ENCODE measurements around the gene UBE2C. TPM values are rescaled to one million over a fixed set of nuclear protein-coding genes. Genes with fewer than 3 reads are reported as not detected.
"Not testable (repeated sequence)": the region's sequence is repeated elsewhere in the genome, so short reads cannot be mapped to it uniquely, and the experiment has no call there.

The UBE2C gene
- 10 to 100 TPM; 22.4 to 53.7 (median 32.7) TPM for polyA plus RNA-seq (ENCODE audit: insufficient read length in 10 of 10)
- long read RNA-seq, donor 1, transcript UBE2C-204 (6 exons, 850 nt) = major isoform, 21 of 24 reads
- long read RNA-seq, donor 1, partial matches to known transcripts = 0 of 24 reads
- long read RNA-seq, donor 1, other reads (novel, unspliced or antisense) = 0 of 24 reads
- long read RNA-seq, donor 2, transcript UBE2C-204 (6 exons, 850 nt) = major isoform, 10 of 13 reads
- long read RNA-seq, donor 2, partial matches to known transcripts = 0 of 13 reads
- long read RNA-seq, donor 2, other reads (novel, unspliced or antisense) = 0 of 13 reads
- long read RNA-seq, donor 3 = 0 reads
- long read RNA-seq, donor 4, transcript UBE2C-204 (6 exons, 850 nt) = major isoform, 7 of 8 reads
- long read RNA-seq, donor 4, partial matches to known transcripts = 0 of 8 reads
- long read RNA-seq, donor 4, other reads (novel, unspliced or antisense) = 0 of 8 reads
- long read RNA-seq, donor 5, transcript UBE2C-204 (6 exons, 850 nt) = major isoform, 26 of 28 reads
- long read RNA-seq, donor 5, partial matches to known transcripts = 0 of 28 reads
- long read RNA-seq, donor 5, other reads (novel, unspliced or antisense) = 0 of 28 reads
- long read RNA-seq, donor 6, transcript UBE2C-204 (6 exons, 850 nt) = major isoform, 17 of 22 reads
- long read RNA-seq, donor 6, partial matches to known transcripts = 5 of 22 reads
- long read RNA-seq, donor 6, other reads (novel, unspliced or antisense) = 0 of 22 reads
- long read RNA-seq, donor 7, transcript UBE2C-204 (6 exons, 850 nt) = major isoform, 19 of 20 reads
- long read RNA-seq, donor 7, partial matches to known transcripts = 0 of 20 reads
- long read RNA-seq, donor 7, other reads (novel, unspliced or antisense) = 0 of 20 reads
- long read RNA-seq, donor 8, transcript UBE2C-204 (6 exons, 850 nt) = major isoform, 17 of 7,053 reads
- long read RNA-seq, donor 8, partial matches to known transcripts = 4,069 of 7,053 reads
- long read RNA-seq, donor 8, other reads (novel, unspliced or antisense) = 2,966 of 7,053 reads
- long read RNA-seq, donor 9, partial matches to known transcripts = 0 of 3 reads
- long read RNA-seq, donor 9, other reads (novel, unspliced or antisense) = 0 of 3 reads

DNA sequence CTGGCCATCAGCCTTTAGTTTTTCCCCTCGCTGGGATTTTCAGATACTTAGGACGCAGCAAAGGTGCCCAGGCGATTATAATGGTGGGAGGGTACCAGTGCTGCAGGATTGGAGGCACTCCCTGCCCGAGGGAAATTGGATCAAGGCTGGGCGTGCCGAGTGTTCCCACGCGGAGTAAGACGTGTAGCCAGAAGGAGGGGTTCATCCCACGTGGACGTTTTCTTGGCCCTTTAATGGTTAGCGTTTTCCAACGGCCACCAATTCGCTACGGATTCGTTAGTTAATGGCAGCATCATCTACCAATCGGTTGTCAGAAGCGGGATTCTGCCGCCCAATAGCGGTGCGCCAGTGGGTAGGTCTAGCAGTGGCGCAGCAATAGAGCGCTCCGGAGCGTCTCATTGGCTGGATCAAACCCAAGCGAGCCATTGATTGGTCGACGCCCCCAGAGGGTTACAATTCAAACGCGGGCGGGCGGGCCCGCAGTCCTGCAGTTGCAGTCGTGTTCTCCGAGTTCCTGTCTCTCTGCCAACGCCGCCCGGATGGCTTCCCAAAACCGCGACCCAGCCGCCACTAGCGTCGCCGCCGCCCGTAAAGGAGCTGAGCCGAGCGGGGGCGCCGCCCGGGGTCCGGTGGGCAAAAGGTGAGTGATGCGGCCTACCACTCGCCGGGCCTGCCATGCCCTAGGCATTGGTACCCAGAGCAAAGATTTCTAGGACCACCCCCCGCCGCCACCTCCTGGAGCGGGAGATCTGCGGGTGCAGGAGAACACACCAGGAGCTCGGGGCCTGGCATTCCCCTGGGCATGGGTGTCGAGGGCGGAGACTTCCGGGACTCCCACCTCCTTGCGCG lies at the start of gene UBE2C:
UBE2C (plus strand) TSS at position 488 of the 849 bp plus-strand sequence; CDS start at position 540, 52 bp downstream.
- DNase-seq = peak; percentile 98 to 100 (median 100)

DNA sequence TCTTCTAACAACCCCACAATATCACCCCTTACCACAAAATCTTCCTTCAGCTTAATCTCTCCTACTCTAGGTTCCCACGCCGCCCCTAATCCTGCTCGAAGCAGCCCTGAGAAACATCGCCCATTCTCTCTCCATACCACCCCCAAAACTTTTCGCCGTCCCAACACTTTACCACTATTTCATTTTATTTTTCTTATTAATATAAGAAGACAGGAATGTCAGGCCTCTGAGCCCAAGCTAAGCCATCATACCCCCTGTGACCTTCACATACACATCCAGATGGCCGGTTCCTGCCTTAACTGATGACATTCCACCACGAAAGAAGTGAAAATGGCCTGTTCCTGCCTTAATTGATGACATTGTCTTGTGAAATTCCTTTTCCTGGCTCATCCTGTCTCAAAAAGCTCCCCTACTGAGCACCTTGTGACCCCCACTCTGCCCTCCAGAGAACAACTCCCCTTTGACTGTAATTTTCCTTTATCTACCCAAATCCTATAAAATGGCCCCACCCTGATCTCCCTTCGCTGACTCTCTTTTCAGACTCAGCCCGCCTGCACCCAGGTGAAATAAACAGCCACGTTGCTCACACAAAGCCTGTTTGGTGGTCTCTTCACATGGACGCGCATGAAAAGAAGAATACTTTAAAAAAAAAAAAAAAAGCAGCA lies 47.7 kb upstream of the UBE2C start:
- not testable (repeated sequence) for DNase-seq

DNA sequence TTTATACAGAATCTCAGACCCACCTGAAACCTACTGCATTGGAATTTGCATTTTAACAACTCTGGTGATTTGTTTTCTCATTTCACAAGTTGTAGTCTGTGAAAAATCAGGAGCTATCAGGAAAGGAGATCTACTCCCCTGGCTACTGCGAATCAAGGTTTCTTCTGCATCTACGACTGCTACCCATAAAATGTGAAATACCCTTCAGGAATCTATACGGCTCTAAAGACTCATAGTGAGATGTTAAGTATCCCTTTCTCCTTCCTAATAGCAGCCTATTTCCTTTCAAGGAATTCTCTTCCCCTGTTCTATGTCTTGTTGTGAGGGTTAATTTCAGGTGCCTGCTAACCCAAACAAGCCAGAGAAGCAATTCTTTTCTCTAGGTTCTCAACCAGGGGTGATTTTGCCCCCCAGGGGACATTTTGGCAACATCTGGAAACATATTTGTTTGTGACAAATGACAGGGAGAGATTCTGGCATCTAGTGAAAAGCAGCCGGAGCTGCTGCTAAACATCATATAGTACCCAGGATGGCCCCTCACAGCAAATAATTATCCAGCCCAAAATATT lies 47.1 kb upstream of the UBE2C start:
- DNase-seq = no peak

DNA sequence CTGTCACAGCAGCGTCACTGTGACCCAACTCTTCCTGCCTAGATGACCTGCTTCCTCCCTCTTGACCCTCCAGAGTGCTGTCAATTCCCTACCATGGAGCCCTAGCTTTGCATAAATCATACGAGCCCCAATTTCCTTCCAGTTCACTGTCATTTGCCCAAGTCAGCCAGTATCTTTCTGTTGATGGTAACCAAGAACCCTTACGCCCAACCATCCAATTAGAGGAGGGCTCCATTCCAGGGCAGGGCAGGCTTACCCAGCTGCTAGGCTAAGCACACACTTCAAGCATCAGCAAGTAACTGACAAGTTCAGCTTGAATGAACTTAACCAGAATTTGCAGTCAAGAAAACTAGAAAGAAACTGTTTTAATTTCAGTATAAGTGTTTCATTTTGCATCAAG lies 46.5 kb upstream of the UBE2C start:
- no peak for DNase-seq

DNA sequence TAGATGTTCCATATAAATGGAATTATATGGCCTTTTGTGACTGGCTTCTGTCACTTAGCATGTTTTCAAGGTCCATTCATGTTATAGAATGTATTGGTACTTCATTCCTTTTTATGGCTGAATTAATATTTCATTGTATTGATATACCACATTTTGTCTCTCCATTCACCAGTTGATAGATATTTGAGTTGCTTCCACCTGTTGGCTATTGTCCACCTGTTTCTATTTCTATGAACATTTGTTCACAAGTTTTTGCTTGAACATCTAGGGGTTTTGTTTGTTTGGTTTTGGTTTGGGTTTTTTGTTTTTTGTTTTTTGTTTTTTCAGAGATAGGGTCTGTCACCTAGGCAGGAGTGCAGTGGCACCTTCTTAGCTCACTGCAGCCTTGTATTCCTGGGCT lies 44.0 kb upstream of the UBE2C start:
- no peak for DNase-seq

DNA sequence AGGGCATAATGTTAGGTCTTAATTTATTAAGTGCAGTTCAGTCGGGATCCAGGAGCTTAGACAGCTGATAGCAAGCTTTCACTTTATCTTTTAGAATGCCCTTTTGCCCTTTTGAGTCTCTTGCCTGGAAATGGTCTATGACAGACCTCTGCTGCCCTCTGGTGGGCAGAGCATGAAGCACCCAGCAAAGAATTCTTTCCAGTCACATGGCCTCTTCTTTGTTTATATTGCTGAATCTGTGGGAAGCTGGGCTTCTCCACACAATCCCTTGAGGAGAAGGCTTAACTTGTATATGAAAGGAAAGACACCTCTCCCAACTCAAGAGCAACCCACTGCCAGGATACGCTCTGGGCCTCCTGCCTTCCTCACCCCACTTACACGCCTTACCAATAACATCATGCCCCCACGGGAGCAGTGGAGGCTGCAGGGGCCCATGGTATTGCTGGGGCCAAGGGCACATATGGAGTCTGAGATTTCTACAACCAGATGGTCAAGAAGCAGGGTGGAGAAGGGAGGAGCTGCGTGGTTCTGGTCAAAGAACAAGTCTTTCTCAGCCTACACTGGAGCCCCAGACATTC lies 41.2 kb upstream of the UBE2C start:
- DNase-seq = peak; percentile 75 to 90 (median 88)

DNA sequence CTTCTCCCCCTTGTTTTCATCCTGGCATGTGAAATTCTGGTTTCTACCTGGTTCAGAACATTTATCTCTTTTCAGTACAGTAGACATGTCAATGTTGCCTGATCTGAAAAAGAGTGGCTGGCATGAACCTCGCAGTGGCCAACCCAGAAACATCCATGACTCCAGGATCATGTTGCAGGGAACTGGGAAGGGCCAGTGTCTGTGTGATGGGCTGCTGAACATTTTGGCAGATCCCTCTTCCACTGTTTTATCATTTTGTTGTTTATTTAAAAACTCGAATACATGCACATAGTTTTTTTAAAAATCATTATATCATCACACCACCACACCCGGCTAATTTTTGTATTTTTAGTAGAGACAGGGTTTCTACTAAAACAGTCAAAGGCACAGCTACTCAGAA lies 39.8 kb upstream of the UBE2C start:
- peak in 1 of 3 donors; percentile 12 for DNase-seq

DNA sequence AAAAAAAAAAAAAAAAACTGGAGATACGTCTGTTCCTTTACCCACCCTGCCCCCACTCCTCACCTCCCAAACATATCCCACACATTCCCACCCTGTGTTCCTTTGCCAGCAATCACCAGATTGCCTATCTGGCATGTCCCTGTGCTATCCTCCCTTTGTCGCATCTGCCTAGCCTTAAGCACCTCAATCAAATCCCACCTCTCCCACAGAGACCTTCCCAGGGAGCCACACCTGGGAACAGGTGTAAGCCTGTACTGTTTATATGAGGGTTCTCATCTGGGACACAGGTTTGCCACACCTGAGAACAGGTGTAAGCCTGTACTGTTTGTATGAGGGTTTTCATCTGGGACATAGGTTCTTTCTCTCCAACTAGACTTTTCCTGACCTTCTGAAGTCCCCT lies 37.5 kb upstream of the UBE2C start:
- DNase-seq = no peak

DNA sequence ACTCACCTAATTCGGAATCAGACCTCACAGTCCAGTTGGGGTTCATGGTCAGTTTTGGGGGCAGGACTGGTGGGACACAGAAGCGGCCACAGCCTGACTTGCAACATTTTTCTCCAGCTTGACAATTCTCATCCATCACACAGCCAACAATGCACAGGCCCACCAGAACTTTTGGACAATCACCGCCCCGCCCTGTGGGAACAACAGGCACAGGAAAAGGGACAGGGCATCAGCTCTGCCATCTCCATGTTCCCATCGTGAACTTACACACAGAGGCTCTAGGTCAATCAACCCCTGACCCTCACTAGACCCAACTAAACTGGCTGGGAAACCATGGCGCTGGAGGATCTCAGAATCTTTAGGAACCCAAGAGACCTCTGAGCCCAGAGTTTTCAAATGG lies 37.0 kb upstream of the UBE2C start:
- DNase-seq = no peak

DNA sequence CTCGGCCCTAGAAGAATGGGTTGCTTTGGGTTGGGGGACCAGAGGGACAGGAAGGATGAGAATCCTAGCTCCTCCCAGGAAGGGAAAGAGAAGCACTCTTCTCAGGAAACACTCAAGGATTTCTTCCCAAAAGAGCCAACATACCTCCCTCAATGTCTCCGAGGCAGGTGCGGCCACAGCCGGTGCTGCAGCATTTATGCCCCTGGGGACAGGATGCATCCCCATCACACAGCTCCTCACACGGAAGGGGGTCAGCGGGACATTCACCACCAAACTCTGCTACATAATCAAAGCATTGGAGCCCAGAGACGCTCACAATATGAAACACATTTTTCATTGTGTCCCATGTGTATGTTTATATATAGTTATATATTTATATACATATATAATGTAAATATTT lies 35.5 kb upstream of the UBE2C start:
- no peak for DNase-seq

DNA sequence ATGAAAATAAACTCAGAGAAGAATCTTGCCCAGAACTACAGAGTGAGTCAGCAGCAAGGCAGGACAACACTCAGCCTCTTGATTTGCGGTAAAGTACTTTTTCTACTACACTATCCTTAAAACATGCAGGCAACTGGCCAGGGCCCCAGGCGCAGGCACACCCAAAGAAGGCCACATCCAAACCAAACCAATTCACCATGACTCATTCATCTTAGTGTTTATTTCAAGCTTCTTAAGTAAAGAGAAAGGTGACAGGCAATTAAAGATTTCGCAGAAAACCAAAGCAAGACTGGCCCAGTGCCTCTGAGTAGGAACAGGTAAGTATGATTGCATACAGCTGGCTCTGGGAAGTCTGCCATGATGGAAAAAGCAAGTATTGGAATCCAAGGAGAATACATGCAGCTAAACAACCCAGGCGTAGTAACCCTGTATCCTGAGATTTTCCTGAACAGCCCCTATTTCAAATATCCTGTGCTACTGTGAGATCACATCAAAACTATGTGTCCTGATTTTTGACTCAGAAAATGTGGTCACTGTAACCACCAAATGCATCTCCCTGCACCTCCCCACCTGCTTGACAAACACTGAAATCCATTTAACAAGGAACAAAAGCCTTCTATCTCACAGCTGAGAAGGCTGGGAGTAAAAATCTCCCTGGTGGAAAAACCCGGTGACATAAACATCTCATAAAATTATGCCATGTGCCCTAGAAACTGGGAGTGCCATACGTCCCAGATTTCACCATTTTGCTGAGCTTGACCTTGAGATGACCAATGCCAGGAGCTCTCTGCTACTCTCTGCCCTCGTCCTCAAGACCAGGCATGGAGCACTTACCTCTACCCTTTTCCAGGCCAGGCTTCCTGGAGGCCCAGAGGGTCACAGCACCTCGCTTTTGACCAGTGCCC lies 33.2 kb upstream of the UBE2C start:
- DNase-seq = peak; percentile 90 to 97 (median 93)

DNA sequence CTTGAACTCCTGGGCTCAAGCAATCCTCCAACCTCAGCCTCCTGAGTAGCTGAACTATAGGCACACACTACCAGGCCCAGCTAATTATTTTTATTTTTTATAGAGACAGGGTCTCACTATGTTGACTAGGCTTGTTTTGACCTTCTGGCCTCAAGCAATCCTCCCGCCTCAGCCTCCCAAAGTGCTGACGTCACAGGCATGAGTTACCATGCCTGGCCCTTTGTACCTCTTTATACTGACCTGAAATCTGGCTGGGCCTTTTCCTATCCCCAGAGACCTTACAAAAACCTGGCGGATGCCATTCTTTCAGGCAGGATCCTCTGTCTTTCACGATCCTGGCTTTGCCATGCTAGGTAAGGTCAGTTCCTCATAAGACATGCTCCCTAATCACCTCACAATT lies 32.3 kb upstream of the UBE2C start:
- DNase-seq = no peak

DNA sequence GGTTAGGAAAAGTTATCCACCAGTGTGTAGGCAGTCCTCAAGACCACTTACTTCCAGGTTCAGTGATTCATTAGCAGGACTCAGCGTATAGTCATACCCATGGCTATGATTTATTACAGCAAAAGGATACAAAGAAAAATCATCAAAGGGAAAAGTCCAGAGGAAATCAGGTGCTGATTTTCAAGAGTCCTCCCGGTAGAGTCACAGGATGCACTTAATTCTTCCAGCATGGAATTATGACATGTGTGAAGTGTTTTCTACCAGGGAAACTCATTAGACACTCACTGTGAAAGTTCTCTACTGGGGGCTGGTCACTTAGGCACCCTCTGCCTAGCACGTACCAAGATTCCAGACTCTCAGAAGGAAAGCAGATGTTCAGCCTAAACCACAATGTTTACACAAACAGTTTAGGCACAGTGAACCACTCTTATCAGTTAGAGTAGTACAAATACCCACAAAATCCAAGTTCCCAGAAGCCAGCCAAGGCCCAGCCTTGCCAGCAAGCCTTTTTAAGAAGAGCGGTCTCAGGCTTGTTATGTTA lies 31.0 kb upstream of the UBE2C start:
- peak in 1 of 3 donors; percentile 76 for DNase-seq

DNA sequence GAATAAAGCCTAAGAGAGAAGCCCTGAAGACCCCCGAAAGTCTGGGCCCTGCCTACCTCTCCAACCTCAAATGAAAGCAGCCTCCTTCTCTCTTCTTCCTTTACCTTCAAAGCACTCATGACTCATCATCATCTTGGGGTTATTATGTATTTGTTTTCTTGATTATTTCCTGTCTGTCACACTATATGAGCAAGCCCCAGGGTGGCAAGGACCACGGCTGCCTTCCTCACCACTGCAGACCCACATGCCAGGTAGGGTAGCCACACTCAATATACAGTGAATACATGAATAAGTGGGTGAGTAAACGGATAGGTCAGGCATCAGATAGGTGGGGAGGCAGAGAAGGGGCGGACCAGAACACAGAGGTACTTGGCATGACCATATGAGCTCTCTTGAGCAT lies 29.6 kb upstream of the UBE2C start:
- DNase-seq = no peak

DNA sequence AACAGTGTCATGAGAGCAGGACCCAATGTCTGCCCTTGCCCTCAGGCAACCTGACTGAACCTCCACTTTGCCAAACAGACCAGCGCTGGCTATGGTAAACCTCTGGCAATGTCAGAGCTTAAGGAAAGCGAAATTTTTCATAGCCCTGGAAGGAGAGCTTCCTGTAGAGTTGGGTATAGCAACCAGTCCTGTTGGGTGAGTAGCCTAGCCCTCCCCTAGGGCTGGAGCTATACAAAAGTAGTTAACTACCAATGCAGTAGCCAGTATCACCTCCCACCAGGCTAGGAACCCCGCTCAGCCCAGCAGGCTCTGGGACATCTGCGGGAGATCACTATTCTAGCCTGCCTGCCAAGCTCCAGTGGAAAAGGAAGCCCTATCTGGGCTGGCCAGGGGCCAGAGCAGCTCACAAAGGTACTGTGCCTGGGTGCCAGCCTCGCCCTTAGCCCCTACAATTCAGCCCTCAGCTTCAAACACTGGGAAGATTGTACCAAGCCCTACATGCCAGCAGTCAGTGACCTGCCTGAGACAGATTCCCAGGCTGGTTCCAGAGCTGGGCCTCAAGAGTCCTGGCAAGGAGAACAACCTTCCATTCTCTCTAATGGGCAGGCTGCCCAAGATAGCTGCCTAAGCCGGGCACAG lies 28.7 kb upstream of the UBE2C start:
- DNase-seq = no peak

DNA sequence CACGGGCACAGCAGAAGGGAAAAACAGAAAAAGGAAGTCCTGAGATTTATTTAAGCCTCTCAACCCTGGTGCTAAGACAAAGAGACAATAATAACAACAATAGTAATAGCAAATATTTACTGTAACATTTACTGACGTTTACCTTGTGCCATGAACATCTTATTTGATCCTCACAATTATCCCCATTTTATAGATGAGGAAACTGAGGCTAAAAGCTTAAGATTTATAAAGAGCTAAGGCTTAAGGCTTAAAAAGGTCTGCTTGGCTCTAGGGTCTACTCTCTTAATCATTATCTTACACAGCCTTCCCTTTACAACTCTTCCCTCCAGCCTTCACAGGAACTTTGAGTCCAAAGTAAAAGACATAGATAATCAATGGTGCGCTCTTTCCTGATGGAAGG lies 24.1 kb upstream of the UBE2C start:
- no peak for DNase-seq

DNA sequence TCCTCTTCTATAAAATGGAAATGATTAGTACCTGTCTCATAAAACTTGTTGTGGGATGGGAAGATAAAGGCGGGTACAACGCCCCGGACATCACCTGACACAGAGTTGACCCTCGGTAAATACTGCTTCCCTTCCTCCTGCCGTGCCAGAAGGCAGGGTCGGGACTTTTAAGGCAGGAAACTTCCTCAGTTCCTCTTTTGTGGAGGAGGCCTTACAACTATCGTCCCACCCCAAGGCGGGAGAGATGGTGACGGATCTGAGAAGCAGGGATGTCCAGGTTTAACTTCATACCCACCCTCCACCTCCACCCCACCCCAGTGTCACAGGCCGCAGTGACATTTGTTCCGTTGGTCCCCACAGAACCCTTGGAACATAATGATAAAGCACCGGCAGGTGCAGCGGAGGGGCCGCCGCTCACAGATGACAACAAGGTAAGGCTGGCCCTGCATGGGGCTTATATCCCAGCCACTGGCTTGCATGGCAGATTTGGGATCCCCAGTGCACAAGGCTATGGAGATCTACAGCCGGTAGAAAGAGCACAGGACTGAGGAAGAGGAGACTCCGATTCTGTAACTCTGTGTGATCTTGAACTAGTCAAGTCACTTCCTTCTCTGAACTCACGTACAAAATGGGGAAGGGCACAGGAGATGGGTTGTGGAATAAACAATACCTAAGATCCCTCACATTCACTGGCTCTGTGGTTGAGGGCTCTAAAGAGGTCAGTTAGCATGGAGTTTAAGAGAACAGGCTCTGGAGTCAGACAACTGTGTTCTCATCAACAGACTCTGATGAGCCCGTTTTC lies 19.9 kb upstream of the UBE2C start:
- no peak for DNase-seq
